ENCODE measurements around the gene LYL1.

GRCh38 chr19:13112555-13112954 is 9.9 kb upstream of the LYL1 start:
- no peak for TF ChIP-seq CTCF (IDR thresholded peaks at IDR 0.05)
- no peak for TF ChIP-seq POLR2A (IDR thresholded peaks at IDR 0.05)
